Adrenal gland (tissue), 12 donors: ENCODE measurements around the gene FAM53B. TPM values are rescaled to one million over a fixed set of nuclear protein-coding genes. Genes with fewer than 3 reads are reported as not detected.
A peak's percentile ranks its signal among the peaks of the same experiment; 100 is the strongest.

Source experiments
- DNase-seq, 7 donors: peaks; one replicate each; pipeline ENCODE4 v3.0.0-alpha.2; 2019 to 2020
- H3K27ac ChIP-seq, 5 donors: fragments of 200-600 bp; sonication (generic) in 4 of 5; 1 replicate in 3 of 5; 2 replicates in 2 of 5; pipeline versions ENCODE4 v1.5.1 to v1.8.0; 2016 to 2020; ENCODE audit warnings: mild to moderate bottlenecking in 1 of 5
- H3K27me3 ChIP-seq: fragments of 200-600 bp; 2 replicates; pipeline ENCODE4 v1.8.0; 2021
- H3K36me3 ChIP-seq, 2 donors: fragments of 200-600 bp; replicated peaks in 1 of 2; 1 replicate in 1 of 2; 2 replicates in 1 of 2; pipeline versions ENCODE4 v1.5.1 to v1.8.0; 2018 to 2022
- H3K4me1 ChIP-seq, 2 donors: fragments of 200-600 bp; replicated peaks in 1 of 2; 1 replicate in 1 of 2; 2 replicates in 1 of 2; pipeline versions ENCODE4 v1.5.1 to v1.8.0; 2018 to 2021
- H3K4me3 ChIP-seq, 4 donors: fragments of 200-600 bp; sonication (generic) in 3 of 4; one replicate each; pipeline ENCODE4 v1.5.1; 2016 to 2018
- H3K9me3 ChIP-seq, 3 donors: fragments of 200-600 bp; sonication (generic) in 1 of 3; replicated peaks in 1 of 3; 1 replicate in 2 of 3; 2 replicates in 1 of 3; pipeline versions ENCODE4 v1.5.1 to v1.8.0; 2016 to 2021
- POLR2A ChIP-seq, 2 donors: fragments of 450-650 bp; IDR thresholded peaks; one replicate each; pipeline ENCODE4 v1.6.1; 2017; ENCODE audit warnings: antibody characterized with exemption in 2 of 2, mild to moderate bottlenecking in 2 of 2, moderate library complexity in 1 of 2
- WGBS, 4 donors: extraction: QIAGEN DNeasy Blood & Tissue Kit in 2 of 4; methylation state at CpG; one replicate each; pipeline versions ENCODE4 v1.1.5 to v1.1.7; 2013 to 2017; 5-methylcytosine and 5-hydroxymethylcytosine counted together
- intact Hi-C, 2 donors: fragments of 100-400 bp; cut with DNase I; formaldehyde crosslinking; loops; one replicate each; pipeline versions ENCODE4 v1.14.1 to v1.15.0; 2022 to 2023
- polyA plus RNA-seq, 3 donors: library from polyadenylated mRNA; stranded (reverse); fragments of 200-250 nt in 2 of 3; fragments of 350-450 nt in 1 of 3; fragmentation: Illumina TruSeq in 1 of 3; extraction: RNeasy Lipid Tissue Mini Kit (QIAGEN cat#74804) in 1 of 3; gene quantifications; one replicate each; pipeline ENCODE4 v1.2.3, GENCODE V29; 2013 to 2014
- total RNA-seq, 9 donors: library from RNA; depleted of rRNA in 4 of 9; stranded (reverse); fragments of >200 nt in 4 of 9; fragments of 120-200 nt in 1 of 9; fragmentation: NEBNext Ultra II Directional in 1 of 9; extraction: Animal tissue kit (Norgen Biotek cat#: 25700) in 1 of 9; gene quantifications; one replicate each; pipeline versions ENCODE4 v1.1.0 to v1.2.4, GENCODE V29; 2013 to 2023
- TF ChIP-seq, protein P1 (sequence below), 6 experiments: fragments of 450-650 bp in 4 of 6; fragments of 200-600 bp in 2 of 6; sonication (generic) in 1 of 6; IDR thresholded peaks; 1 replicate in 5 of 6; 2 replicates in 1 of 6; pipeline versions ENCODE4 v1.5.1 to v1.8.0; 2016 to 2021; ENCODE audit warnings: antibody characterized with exemption in 6 of 6, mild to moderate bottlenecking in 2 of 6, moderate library complexity in 1 of 6
- donor health status: healthy with polysubstance abuse.
- donor health status: Bipolar disorder and iron deficiency.
- donor health status: DM: yes; HTN: yes; CAD: no.
- donor health status: DM: no; HTN: no; CAD: no.
- donor health status: DM: no; HTN: no; CAD: no.
- donor health status: DM: yes; HTN: yes; CAD: no.

The FAM53B gene
- total and polyA plus RNA-seq, 12 donors, result 15.1 to 90.9 (median 65.5) TPM

DNA sequence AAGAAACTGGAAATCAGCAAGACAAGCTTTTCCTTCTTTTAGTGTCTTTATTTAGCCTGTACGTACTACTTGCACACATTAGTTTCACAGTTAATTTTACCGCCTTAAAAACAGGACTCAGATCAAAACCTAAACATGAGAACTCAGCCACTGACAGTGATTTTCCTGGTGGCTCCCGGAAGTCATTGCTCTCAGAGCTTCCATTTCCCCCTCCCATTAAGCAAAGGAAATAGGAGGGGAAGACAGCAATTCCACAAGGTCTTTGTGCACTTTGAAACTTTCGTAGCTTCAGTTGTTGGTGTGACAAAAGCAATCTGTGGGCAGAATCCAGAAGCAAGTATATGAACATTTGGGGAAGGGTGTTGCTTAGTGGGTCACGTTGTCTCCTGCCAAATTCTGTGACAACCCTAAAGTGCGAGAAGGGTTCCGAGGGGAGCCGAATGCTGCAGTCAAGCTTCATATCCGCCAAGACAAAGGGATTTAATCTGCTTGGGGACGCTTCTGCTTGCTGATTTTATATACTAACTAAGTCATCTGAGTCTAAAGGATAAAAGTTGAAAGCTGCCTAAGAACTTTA is 30.4 kb downstream of the FAM53B start:
- peak overlapping the region in 2 of 5 donors; percentile 38 to 56 for H3K27ac ChIP-seq
- 42 to 63% (median 55%) methylated on average over 10 of the region's 10 CpGs for WGBS, 4 donors
- no peak for TF ChIP-seq POLR2A (IDR thresholded peaks at IDR 0.05)
- TF ChIP-seq, protein P1, sequence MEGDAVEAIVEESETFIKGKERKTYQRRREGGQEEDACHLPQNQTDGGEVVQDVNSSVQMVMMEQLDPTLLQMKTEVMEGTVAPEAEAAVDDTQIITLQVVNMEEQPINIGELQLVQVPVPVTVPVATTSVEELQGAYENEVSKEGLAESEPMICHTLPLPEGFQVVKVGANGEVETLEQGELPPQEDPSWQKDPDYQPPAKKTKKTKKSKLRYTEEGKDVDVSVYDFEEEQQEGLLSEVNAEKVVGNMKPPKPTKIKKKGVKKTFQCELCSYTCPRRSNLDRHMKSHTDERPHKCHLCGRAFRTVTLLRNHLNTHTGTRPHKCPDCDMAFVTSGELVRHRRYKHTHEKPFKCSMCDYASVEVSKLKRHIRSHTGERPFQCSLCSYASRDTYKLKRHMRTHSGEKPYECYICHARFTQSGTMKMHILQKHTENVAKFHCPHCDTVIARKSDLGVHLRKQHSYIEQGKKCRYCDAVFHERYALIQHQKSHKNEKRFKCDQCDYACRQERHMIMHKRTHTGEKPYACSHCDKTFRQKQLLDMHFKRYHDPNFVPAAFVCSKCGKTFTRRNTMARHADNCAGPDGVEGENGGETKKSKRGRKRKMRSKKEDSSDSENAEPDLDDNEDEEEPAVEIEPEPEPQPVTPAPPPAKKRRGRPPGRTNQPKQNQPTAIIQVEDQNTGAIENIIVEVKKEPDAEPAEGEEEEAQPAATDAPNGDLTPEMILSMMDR (IDR thresholded peaks at IDR 0.05), result peak in 1 of 6 experiments; percentile 13
- H3K9me3 ChIP-seq, result no peaks in the 10 kb centered on the region
- intact Hi-C loops, result no loop called here
- H3K27me3 ChIP-seq, result no peaks in the 10 kb centered on the region
- no peak overlapping the region for H3K4me3 ChIP-seq
- no peak for DNase-seq
- H3K36me3 ChIP-seq, result no peaks in the 10 kb centered on the region
- H3K4me1 ChIP-seq, result peaks cover 40 to 75% of the 10 kb centered on the region in 2 donors

DNA sequence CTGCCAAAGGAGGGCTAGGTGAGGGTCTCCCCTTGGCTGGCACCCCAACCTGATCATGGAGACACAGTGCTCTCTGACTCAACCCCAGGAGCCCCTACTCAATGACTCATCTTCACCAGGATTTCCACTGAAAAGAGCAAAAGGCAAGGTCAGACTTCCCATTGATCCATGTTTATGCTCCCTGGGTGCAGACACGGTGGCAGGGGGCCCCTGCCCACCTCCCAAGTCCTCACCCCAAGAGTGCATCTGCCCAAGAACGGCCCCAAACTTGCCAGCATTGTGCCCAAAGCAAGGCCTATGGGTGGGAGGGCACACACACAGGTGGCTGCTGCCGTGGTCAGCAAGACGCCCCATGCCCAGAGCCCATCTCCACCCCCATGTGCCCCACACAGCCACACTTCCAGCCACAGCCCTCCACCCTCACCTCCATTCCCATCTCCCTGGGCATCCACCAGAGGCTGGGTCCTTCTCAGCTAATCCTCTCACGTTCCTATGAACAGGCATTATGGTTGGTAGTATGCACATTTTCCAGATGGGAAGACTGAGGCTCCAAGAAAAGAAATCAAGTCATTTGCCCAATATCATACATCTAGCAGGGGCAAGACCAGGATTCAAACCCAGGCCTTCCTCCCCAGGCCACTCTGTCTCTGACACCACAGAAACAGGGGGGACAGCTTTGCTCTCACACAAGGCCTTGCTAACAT is 31.3 kb downstream of the FAM53B start:
- DNase-seq, result no peak
- H3K36me3 ChIP-seq, result no peaks in the 10 kb centered on the region
- no peak overlapping the region for H3K4me3 ChIP-seq
- no peaks in the 10 kb centered on the region for H3K27me3 ChIP-seq
- no peak for TF ChIP-seq POLR2A (IDR thresholded peaks at IDR 0.05)
- TF ChIP-seq, protein P1 (IDR thresholded peaks at IDR 0.05), result no peak
- H3K4me1 ChIP-seq, result peaks cover 40 to 75% of the 10 kb centered on the region in 2 donors
- peak overlapping the region in 3 of 5 donors; percentile 13 to 60 (median 38) for H3K27ac ChIP-seq
- no peaks in the 10 kb centered on the region for H3K9me3 ChIP-seq
- intact Hi-C loops, result no loop called here
- 76 to 82% (median 80%) methylated on average over 5 of the region's 5 CpGs for WGBS, 4 donors

DNA sequence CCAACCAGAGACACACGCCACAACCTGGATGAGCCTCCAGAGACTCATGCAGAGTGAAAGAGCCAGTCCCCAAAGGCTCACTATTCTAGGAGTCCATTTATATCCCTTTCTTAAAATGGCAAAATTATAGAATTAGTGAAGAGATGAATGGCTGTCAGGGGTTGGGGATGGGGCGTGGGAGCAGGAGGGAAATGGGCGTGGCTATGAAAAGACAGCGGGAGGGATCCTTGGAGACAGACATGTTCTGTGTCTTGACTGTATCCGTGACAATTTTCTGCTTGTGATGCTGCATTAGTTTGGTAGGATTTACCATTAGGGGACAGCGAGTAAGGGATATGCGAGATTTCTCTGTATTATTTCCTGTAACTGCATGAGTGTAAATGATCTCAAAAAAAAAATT is 33.0 kb downstream of the FAM53B start:
- Histone ChIP-seq H3K27me3 (no peaks in the 10 kb centered on the region), H3K4me1 (peaks cover 47 to 75% of the 10 kb centered on the region in 2 donors), H3K4me3 (no peak overlapping the region), H3K27ac (peak overlapping the region in 2 of 5 donors; percentile 70 to 98), H3K9me3 (no peaks in the 10 kb centered on the region), H3K36me3 (peaks cover 0 to 3% of the 10 kb centered on the region in 2 donors)
- 75 to 84% (median 80%) methylated on average over 7 of the region's 7 CpGs for WGBS, 4 donors
- TF ChIP-seq, protein P1 (IDR thresholded peaks at IDR 0.05), result no peak
- TF ChIP-seq POLR2A (IDR thresholded peaks at IDR 0.05), result no peak
- DNase-seq, result no peak
- intact Hi-C loops, result no loop called here

DNA sequence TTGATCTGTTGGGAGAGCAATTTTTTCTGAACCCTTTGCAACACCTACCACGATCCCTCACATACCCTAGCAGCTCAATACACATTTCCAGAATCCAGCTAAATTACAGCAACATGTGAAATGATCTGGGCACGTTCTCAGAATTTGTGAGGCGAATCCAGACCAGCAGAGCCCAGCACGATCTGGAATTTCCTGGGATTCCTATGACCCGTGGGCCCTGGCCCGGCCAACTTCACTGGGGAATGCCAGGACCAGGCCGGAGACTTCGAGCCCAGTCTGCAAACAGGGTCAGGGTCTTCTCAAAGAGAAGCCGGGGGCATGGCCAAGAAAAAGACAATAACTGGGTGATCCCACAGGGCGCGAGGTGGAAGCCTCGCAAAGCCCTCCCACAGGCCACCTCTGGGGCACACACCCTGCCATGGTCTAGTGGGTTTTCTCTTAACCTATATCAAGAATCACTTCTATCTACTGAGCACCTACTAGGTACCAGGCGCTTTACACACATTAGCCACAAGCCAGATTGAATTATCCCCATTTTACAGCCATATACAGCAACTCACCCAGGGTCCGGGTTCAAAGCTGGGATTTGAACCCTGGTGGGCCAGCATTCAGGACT is 33.8 kb downstream of the FAM53B start:
- Histone ChIP-seq H3K9me3 (no peaks in the 10 kb centered on the region), H3K4me1 (peaks cover 53 to 81% of the 10 kb centered on the region in 2 donors), H3K36me3 (peaks cover 0 to 9% of the 10 kb centered on the region in 2 donors), H3K4me3 (no peak overlapping the region), H3K27me3 (no peaks in the 10 kb centered on the region), H3K27ac (peak overlapping the region in 3 of 5 donors; percentile 70 to 98 (median 95))
- intact Hi-C loops, result no loop called here
- no peak for DNase-seq
- TF ChIP-seq POLR2A (IDR thresholded peaks at IDR 0.05), result no peak
- TF ChIP-seq, protein P1 (IDR thresholded peaks at IDR 0.05), result no peak
- 68 to 73% (median 72%) methylated on average over 7 to 14 of the region's 14 CpGs for WGBS, 4 donors
